Testis (tissue), 2 donors: ENCODE data around the gene COPZ1.

ENCODE experiments used
- CTCF ChIP-seq, 3 experiments: fragments of 450-650 bp in 2 of 3; fragments of 200-600 bp in 1 of 3; sonication (generic) in 1 of 3; IDR thresholded peaks; one replicate each; pipeline ENCODE4 v1.5.1; 2016 to 2019; ENCODE audit warnings: antibody characterized with exemption in 3 of 3, mild to moderate bottlenecking in 2 of 3, moderate library complexity in 1 of 3
- POLR2A ChIP-seq: fragments of 450-650 bp; IDR thresholded peaks from one replicate; pipeline ENCODE4 v1.6.1; 2017; ENCODE audit warnings: antibody characterized with exemption, mild to moderate bottlenecking, moderate library complexity

- no peak for TF ChIP-seq CTCF (IDR thresholded peaks at IDR 0.05)
- TF ChIP-seq POLR2A: no peak
Measured at GRCh38 chr12:54349679-54350078, 24.7 kb downstream of the COPZ1 start.
